Neural crest cell (in vitro differentiated cells): ENCODE measurements around the gene EFHB. TPM values are rescaled to one million over a fixed set of nuclear protein-coding genes. Genes with fewer than 3 reads are reported as not detected.
"Not testable (repeated sequence)": the region's sequence is repeated elsewhere in the genome, so short reads cannot be mapped to it uniquely, and the experiment has no call there.

Source experiments
- DNase-seq: peaks from one replicate; pipeline ENCODE4 v3.0.0; 2021; ENCODE audit warnings: low read depth, mixed read lengths, low spot score
- H3K27ac Mint-ChIP-seq: one replicate; pipeline ENCODE4 v1.8.0; 2021; ENCODE audit warnings: mild to moderate bottlenecking, mixed read lengths; ENCODE audit not compliant: unreplicated experiment
- H3K27me3 Mint-ChIP-seq: 2 replicates; pipeline ENCODE4 v1.8.0; 2021; ENCODE audit warnings: low read depth, mild to moderate bottlenecking, mixed read lengths
- H3K36me3 Mint-ChIP-seq: 2 replicates; pipeline ENCODE4 v1.8.0; 2021; ENCODE audit warnings: low read depth, mild to moderate bottlenecking, mixed read lengths
- H3K4me1 Mint-ChIP-seq: 2 replicates; pipeline ENCODE4 v1.8.0; 2021; ENCODE audit warnings: mixed read lengths
- H3K4me3 Mint-ChIP-seq: one replicate; pipeline ENCODE4 v1.8.0; 2021; ENCODE audit warnings: mild to moderate bottlenecking, mixed read lengths
- H3K9me3 Mint-ChIP-seq: 2 replicates; pipeline ENCODE4 v1.8.0; 2021; ENCODE audit warnings: mixed read lengths
- CTCF ChIP-seq: fragments of 200-600 bp; sonication (generic); conservative IDR thresholded peaks from 2 replicates; pipeline ENCODE4 v1.5.0; 2021; ENCODE audit warnings: antibody characterized with exemption, mild to moderate bottlenecking
- total RNA-seq: library from RNA; stranded (reverse); gene quantifications from 2 replicates; pipeline ENCODE4 v1.2.1, GENCODE V29; 2021

EFHB gene
- total RNA-seq, 1 donor from 2014 or later = 3.0 TPM

DNA sequence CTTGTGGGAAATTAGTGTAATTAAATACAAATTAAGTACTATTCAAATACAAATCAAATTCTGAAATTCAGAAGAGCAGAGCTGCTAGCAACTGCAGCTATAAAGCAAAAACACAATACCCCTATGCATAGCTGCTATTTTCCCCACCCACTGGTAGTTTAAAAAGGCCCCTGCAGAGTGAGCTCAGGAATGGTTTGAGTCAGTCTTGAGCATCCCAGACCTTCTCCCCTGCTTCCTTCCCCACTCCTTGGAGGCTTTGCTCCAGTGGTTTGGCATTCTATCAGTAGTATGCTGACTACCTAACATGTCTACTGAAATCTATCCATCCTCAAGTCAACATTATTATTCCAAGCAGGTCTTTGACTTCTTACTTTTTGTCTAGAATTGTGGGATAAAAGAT lies 53.0 kb downstream of the EFHB start:
- DNase-seq = no peak
- H3K27ac Mint-ChIP-seq = no peak overlapping the region
- no peak overlapping the region for H3K4me3 Mint-ChIP-seq
- no peaks in the 10 kb centered on the region for H3K27me3 Mint-ChIP-seq
- no peaks in the 10 kb centered on the region for H3K36me3 Mint-ChIP-seq
- TF ChIP-seq CTCF = no peak
- H3K4me1 Mint-ChIP-seq = no peaks in the 10 kb centered on the region
- H3K9me3 Mint-ChIP-seq = no peaks in the 10 kb centered on the region

DNA sequence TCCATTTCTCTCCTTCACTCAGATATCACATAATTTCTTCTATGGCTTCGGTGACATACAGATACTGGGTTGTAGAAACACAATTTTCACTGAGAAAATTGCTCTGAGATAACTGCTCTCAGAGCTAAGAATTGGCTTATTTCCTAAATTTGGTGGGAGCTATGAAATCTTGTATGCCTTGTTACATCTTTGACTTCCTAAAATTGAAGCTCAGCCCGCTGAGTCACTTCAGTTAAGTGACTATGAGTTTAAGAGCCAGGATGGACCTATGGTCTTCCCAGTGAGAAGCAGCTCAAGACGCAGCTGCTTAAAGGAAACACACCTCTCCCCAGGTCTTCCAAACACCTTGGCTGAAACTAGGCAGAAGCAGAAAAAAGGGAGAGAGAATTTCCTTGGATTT lies 56.4 kb downstream of the EFHB start:
- H3K4me1 Mint-ChIP-seq = no peaks in the 10 kb centered on the region
- H3K9me3 Mint-ChIP-seq = no peaks in the 10 kb centered on the region
- DNase-seq = no peak
- H3K36me3 Mint-ChIP-seq = no peaks in the 10 kb centered on the region
- no peak overlapping the region for H3K27ac Mint-ChIP-seq
- no peak for TF ChIP-seq CTCF
- no peak overlapping the region for H3K4me3 Mint-ChIP-seq
- H3K27me3 Mint-ChIP-seq = no peaks in the 10 kb centered on the region

- TF ChIP-seq CTCF = peak; percentile 87
- Mint-ChIP-seq H3K36me3 (no peaks in the 10 kb centered on the region), H3K4me3 (no peak overlapping the region), H3K27ac (no peak overlapping the region), H3K27me3 (peaks cover 7% of the 10 kb centered on the region), H3K4me1 (no peaks in the 10 kb centered on the region), H3K9me3 (peaks cover 2% of the 10 kb centered on the region)
- DNase-seq = peak; percentile 59
These were observed 67.2 kb downstream of the EFHB start for GRCh38 chr3:19866751-19867347.

DNA sequence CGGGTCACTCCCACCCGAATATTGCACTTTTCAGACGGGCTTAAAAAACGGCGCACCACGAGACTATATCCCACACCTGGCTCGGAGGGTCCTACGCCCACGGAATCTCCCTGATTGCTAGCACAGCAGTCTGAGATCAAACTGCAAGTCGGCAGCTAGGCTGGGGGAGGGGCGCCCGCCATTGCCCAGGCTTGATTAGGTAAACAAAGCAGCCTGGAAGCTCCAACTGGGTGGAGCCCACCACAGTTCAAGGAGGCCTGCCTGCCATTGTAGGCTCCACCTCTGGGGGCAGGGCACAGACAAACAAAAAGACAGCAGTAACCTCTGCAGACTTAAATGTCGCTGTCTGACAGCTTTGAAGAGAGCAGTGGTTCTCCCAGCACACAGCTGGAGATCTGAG lies 78.7 kb downstream of the EFHB start:
- H3K27me3 Mint-ChIP-seq, H3K9me3 Mint-ChIP-seq, H3K36me3 Mint-ChIP-seq, H3K4me1 Mint-ChIP-seq, H3K4me3 Mint-ChIP-seq, H3K27ac Mint-ChIP-seq: not testable (repeated sequence)
- peak; percentile 2 for DNase-seq

DNA sequence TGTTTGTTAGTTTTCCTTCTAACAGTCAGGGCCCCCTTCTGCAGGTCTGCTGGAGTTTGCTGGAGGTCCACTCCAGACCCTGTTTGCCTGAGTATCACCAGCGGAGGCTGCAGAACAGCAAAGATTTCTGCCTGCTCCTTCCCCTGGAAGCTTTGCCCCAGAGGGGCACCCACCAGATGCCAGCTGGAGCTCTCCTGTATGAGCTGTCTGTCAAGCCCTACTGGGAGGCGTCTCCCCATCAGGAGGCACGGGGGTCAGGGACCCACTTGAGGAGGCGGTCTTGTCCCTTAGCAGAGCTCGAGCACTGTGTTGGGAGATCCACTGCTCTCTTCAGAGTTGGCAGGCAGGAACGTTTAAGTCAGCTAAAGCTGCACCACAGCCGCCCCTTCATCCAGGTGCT lies 87.4 kb downstream of the EFHB start:
- peaks cover 16% of the 10 kb centered on the region for H3K9me3 Mint-ChIP-seq
- peaks cover 10% of the 10 kb centered on the region for H3K27me3 Mint-ChIP-seq
- not testable (repeated sequence) for H3K4me3 Mint-ChIP-seq, H3K36me3 Mint-ChIP-seq, DNase-seq, H3K4me1 Mint-ChIP-seq, H3K27ac Mint-ChIP-seq

Other genes starting within 250 kb of the EFHB start
- 39.4 and 43.8 TPM in 2 replicates for gene RAB5A, start 12.9 kb upstream of the EFHB start, total RNA-seq
- not detected in 2 replicates for gene PP2D1, start 78.0 kb upstream of the EFHB start, total RNA-seq
- 12.2 and 13.3 TPM in 2 replicates for gene KAT2B, start 106.2 kb upstream of the EFHB start, total RNA-seq